ENCODE data around the gene IRF8. TPM values are rescaled to one million over a fixed set of nuclear protein-coding genes. Genes with fewer than 3 reads are reported as not detected.
"Not testable (repeated sequence)": the region's sequence is repeated elsewhere in the genome, so short reads cannot be mapped to it uniquely, and the experiment has no call there.

Gene IRF8
- polyA plus RNA-seq, 1 experiment = not detected

DNA sequence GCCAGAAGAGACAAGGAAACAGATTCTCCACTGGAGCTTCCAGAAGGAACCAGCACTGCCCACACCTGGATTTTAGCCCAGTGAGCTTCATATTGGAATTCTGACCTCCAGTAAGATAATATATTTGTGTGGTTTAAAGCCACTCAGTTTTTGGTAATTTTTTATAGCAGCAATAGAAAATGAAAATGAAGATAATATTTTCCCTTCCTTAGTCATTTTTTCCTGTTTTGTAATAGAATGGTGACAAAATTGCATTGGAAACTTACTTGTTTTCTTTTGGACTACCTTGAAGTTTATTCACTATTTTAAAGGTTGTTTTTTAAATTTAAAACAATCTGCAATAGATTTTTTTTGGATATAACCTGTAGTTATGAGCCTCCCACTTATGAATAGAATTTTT is 29.8 kb upstream of the IRF8 start:
- Histone ChIP-seq H3K9me3 (ENCODE audit: control insufficient read depth, insufficient read depth, low read length) (no peaks in the 10 kb centered on the region), H3K27me3 (ENCODE audit: control insufficient read depth, insufficient read depth, low read length) (peaks cover 34% of the 10 kb centered on the region), H3K27ac (ENCODE audit: low read depth, low read length) (no peak overlapping the region), H3K4me3 (ENCODE audit: low read depth, low read length) (no peak overlapping the region)
- ChIA-PET CTCF (no interaction called here), POLR2A (no interaction called here)
- DNase-seq (ENCODE audit: low read depth, low spot score) = no peak
- TF ChIP-seq, protein P1, sequence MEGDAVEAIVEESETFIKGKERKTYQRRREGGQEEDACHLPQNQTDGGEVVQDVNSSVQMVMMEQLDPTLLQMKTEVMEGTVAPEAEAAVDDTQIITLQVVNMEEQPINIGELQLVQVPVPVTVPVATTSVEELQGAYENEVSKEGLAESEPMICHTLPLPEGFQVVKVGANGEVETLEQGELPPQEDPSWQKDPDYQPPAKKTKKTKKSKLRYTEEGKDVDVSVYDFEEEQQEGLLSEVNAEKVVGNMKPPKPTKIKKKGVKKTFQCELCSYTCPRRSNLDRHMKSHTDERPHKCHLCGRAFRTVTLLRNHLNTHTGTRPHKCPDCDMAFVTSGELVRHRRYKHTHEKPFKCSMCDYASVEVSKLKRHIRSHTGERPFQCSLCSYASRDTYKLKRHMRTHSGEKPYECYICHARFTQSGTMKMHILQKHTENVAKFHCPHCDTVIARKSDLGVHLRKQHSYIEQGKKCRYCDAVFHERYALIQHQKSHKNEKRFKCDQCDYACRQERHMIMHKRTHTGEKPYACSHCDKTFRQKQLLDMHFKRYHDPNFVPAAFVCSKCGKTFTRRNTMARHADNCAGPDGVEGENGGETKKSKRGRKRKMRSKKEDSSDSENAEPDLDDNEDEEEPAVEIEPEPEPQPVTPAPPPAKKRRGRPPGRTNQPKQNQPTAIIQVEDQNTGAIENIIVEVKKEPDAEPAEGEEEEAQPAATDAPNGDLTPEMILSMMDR (IDR thresholded peaks at IDR 0.05; ENCODE audit: low read depth, low read length) = no peak

DNA sequence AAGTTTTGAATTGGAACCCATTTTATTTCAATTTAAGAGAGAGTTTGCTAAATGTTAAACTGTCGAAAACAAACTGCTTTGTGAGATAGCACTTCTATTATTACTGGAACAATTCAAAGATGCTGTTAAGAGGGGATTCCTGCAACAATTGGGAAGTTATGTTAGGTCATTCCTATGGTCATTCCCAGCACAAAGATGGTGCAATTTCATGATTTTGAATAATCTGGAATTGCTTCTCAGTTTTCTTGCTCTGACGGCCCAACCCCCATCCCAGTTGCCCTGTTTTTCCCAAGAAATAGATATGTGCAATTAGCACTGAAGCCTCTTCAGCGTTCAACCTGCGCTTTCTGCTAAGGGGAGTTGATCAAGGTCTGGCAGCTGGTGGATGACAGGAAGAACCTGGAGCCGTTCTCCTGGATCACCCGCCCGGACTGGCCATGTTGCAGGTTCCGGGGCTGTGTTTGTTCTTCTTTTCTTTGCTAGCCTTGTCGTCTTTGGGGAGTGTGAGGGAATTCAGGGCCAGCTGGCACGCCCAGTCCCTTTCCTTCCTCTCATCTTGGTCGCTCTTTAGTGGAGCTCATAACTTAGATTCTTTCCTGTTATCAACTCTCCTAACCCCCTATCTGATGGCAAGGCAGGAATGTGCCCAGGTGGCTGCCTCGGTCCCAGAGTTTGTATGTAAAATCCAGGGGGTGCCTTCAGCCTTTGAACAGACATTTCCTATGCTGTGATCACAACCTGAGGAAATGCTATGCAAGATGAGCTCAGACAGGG is 29.0 kb upstream of the IRF8 start:
- CTCF ChIA-PET = no interaction called here
- no peak overlapping the region for H3K27ac ChIP-seq (ENCODE audit: low read depth, low read length)
- peaks cover 34% of the 10 kb centered on the region for H3K27me3 ChIP-seq (ENCODE audit: control insufficient read depth, insufficient read depth, low read length)
- no peaks in the 10 kb centered on the region for H3K9me3 ChIP-seq (ENCODE audit: control insufficient read depth, insufficient read depth, low read length)
- TF ChIP-seq, protein P1 (IDR thresholded peaks at IDR 0.05; ENCODE audit: low read depth, low read length) = no peak
- H3K4me3 ChIP-seq (ENCODE audit: low read depth, low read length) = no peak overlapping the region
- no peak for DNase-seq (ENCODE audit: low read depth, low spot score)
- POLR2A ChIA-PET = no interaction called here

DNA sequence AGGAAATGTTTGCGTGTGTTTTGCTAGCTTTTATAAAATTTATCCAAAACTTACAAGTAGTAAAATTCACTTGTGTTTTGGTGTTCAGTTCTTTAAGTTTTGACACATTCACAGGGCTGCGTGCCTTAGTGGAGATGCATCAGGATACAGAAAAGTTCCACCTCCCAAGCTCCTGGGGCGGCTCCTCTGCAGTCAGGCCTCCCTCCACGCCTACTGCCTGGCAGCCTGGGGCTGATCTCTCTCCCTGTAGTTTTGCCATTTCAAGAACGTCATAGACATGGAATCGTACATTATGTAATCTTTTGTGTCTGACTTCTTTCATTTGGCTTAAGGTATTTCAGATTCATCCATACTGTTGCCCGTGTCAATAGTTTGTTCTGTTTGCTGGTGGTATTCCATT is 27.2 kb upstream of the IRF8 start:
- ChIA-PET POLR2A (no interaction called here), CTCF (no interaction called here)
- Histone ChIP-seq H3K9me3 (ENCODE audit: control insufficient read depth, insufficient read depth, low read length) (no peaks in the 10 kb centered on the region), H3K4me3 (ENCODE audit: low read depth, low read length) (no peak overlapping the region), H3K27me3 (ENCODE audit: control insufficient read depth, insufficient read depth, low read length) (peaks cover 34% of the 10 kb centered on the region), H3K27ac (ENCODE audit: low read depth, low read length) (no peak overlapping the region)
- TF ChIP-seq, protein P1 (IDR thresholded peaks at IDR 0.05; ENCODE audit: low read depth, low read length) = no peak
- no peak for DNase-seq (ENCODE audit: low read depth, low spot score)

DNA sequence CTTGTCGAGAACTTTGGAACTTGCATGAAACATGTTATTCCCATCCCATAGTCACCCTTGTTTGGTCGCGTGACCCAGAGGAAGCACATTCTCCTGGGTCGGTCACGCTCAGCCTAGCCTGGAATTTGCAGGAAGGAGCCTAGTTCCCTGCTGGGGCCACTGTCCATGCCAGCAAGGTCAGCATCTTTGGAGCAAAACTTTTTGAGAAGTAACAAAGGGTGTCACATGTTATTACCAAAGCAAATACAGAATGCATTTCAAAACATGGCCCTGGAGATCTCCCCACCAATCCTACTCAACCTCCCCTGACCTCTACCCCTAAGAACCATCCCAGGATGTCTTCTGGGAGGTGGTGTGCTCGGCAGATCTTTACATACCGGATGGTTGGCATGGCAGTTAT is 26.2 kb upstream of the IRF8 start:
- Histone ChIP-seq H3K27me3 (ENCODE audit: control insufficient read depth, insufficient read depth, low read length) (peaks cover 30% of the 10 kb centered on the region), H3K4me3 (ENCODE audit: low read depth, low read length) (no peak overlapping the region), H3K27ac (ENCODE audit: low read depth, low read length) (no peak overlapping the region), H3K9me3 (ENCODE audit: control insufficient read depth, insufficient read depth, low read length) (no peaks in the 10 kb centered on the region)
- TF ChIP-seq, protein P1 (IDR thresholded peaks at IDR 0.05; ENCODE audit: low read depth, low read length) = no peak
- POLR2A ChIA-PET = no interaction called here
- no peak for DNase-seq (ENCODE audit: low read depth, low spot score)
- CTCF ChIA-PET = no interaction called here

DNA sequence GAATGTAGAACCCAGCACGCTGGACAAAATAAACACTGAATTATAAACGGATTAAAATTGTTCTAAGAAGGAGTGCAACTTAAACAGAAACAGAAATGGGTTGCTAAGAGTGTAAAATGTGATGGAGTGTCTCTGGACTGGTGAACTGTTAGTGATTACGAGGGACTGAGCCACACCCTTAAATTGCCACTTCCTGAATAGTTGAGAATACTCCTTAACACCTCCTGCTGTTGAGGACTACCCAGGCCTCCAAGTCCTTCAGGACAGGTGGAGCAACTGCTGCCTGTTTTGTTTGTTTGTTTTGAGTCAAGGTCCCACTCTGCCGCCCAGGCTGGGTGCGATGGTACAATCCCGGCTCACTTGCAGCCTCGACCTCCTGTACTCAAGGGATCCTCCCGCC is 25.8 kb upstream of the IRF8 start:
- Histone ChIP-seq H3K9me3 (ENCODE audit: control insufficient read depth, insufficient read depth, low read length) (no peaks in the 10 kb centered on the region), H3K27me3 (ENCODE audit: control insufficient read depth, insufficient read depth, low read length) (peaks cover 26% of the 10 kb centered on the region), H3K27ac (ENCODE audit: low read depth, low read length) (no peak overlapping the region), H3K4me3 (ENCODE audit: low read depth, low read length) (no peak overlapping the region)
- CTCF ChIA-PET = no interaction called here
- POLR2A ChIA-PET = no interaction called here
- DNase-seq (ENCODE audit: low read depth, low spot score) = no peak
- TF ChIP-seq, protein P1 (IDR thresholded peaks at IDR 0.05; ENCODE audit: low read depth, low read length) = no peak

DNA sequence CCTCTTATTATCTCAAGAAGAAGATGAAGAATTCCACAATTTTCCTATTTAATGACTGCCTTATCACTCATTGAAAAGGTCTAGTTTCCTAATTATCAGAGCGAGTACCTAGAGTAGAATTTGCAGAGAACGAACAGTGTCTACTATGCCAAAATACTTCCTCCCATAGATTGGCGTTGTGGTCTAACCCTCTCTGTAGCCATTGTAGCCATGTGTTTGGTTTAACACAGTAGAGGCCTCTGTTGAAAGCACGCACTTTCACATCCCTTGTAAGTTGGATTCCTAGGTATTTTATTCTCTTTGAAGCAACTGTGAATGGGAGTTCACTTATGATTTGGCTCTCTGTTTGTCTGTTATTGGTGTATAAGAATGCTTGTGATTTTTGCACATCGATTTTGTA is 24.9 kb upstream of the IRF8 start:
- H3K27ac ChIP-seq (ENCODE audit: low read depth, low read length); H3K9me3 ChIP-seq (ENCODE audit: control insufficient read depth, insufficient read depth, low read length); H3K4me3 ChIP-seq (ENCODE audit: low read depth, low read length); POLR2A ChIA-PET; CTCF ChIA-PET; DNase-seq (ENCODE audit: low read depth, low spot score): not testable (repeated sequence)
- H3K27me3 ChIP-seq (ENCODE audit: control insufficient read depth, insufficient read depth, low read length) = peaks cover 19% of the 10 kb centered on the region
